Body of pancreas (tissue), 4 donors: ENCODE data around the gene PIK3CG. TPM values are rescaled to one million over a fixed set of nuclear protein-coding genes. Genes with fewer than 3 reads are reported as not detected.

Experiments used
- ATAC-seq: fragments of 150-250 bp; one replicate; pipeline ENCODE4 v1.9.1; 2016
- DNase-seq, 4 donors: peaks; one replicate each; pipeline ENCODE4 v3.0.0-alpha.2; 2019
- H3K27ac ChIP-seq, 4 donors: fragments of 200-600 bp; sonication (generic); 1 replicate in 3 of 4; 2 replicates in 1 of 4; pipeline versions ENCODE4 v1.5.1 to v1.6.1; 2016 to 2019; ENCODE audit warnings: mild to moderate bottlenecking in 1 of 4, mixed read lengths in 1 of 4, moderate library complexity in 1 of 4
- H3K27me3 ChIP-seq, 2 donors: fragments of 200-600 bp; sonication (generic); one replicate each; pipeline ENCODE4 v1.6.0; 2016; ENCODE audit warnings: mild to moderate bottlenecking in 1 of 2
- H3K36me3 ChIP-seq, 2 donors: fragments of 200-600 bp; sonication (generic); replicated peaks in 1 of 2; 2 replicates each; pipeline ENCODE4 v1.5.1; 2016; ENCODE audit warnings: low read depth in 2 of 2; ENCODE audit not compliant: insufficient read depth in 1 of 2
- H3K4me1 ChIP-seq: fragments of 200-600 bp; sonication (generic); one replicate; pipeline ENCODE4 v1.6.0; 2016
- H3K4me3 ChIP-seq, 2 donors: fragments of 200-600 bp; sonication (generic); 1 replicate in 1 of 2; 2 replicates in 1 of 2; pipeline ENCODE4 v1.5.1; 2016 to 2019
- H3K9me3 ChIP-seq, 3 donors: fragments of 200-600 bp; sonication (generic); 1 replicate in 2 of 3; 2 replicates in 1 of 3; pipeline ENCODE4 v1.5.1; 2016
- POLR2A ChIP-seq, 3 donors: fragments of 450-650 bp; IDR thresholded peaks; one replicate each; pipeline ENCODE4 v1.6.1; 2016; ENCODE audit warnings: antibody characterized with exemption in 3 of 3, mild to moderate bottlenecking in 2 of 3
- WGBS, 2 donors: methylation state at CpG; one replicate each; pipeline ENCODE4 v1.1.5; 2017; 5-methylcytosine and 5-hydroxymethylcytosine counted together
- intact Hi-C: fragments of 100-400 bp; cut with DNase I; formaldehyde crosslinking; loops from one replicate; pipeline ENCODE4 v1.15.1; 2023
- total RNA-seq, 2 donors: library from RNA; depleted of rRNA; stranded (reverse); fragments of >200 nt; gene quantifications; one replicate each; pipeline ENCODE4 v1.1.0, GENCODE V29; 2016
- TF ChIP-seq, protein P1 (sequence below), 7 experiments: fragments of 450-650 bp in 4 of 7; fragments of 200-600 bp in 3 of 7; sonication (generic) in 3 of 7; IDR thresholded peaks; one replicate each; pipeline ENCODE4 v1.5.1; 2016 to 2019; ENCODE audit warnings: antibody characterized with exemption in 7 of 7

PIK3CG gene
- total RNA-seq, 2 donors from 2014 or later: 0.66 to 3.1 TPM

DNA sequence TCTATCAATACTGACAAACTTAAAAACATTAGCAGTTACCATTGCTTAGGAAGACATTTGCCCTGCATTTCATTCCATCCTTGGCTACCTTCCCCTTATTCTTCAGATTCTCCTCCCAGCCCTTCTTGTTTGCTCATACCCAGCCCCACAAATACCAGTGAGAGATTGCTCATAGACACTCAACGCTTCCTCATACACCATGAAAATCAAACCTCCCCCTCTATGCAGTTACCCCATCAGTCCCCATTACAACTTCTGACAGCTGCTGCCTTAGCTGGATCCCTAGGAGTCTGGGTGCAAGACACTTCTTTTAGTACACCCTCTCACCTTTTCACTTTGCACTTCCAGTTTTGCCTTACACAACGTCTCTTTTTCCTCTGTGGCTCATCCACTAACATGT lies 28.3 kb upstream of the PIK3CG start:
- intact Hi-C loops: no loop called here
- no peak overlapping the region for H3K27ac ChIP-seq
- ATAC-seq: no peak
- H3K4me1 ChIP-seq: no peaks in the 10 kb centered on the region
- H3K9me3 ChIP-seq: no peaks in the 10 kb centered on the region
- no peaks in the 10 kb centered on the region for H3K27me3 ChIP-seq
- no peak overlapping the region for H3K4me3 ChIP-seq
- no peaks in the 10 kb centered on the region for H3K36me3 ChIP-seq
- DNase-seq: no peak
- 67 to 71% methylated on average over 2 of the region's 2 CpGs for WGBS, 2 donors
- TF ChIP-seq, protein P1, sequence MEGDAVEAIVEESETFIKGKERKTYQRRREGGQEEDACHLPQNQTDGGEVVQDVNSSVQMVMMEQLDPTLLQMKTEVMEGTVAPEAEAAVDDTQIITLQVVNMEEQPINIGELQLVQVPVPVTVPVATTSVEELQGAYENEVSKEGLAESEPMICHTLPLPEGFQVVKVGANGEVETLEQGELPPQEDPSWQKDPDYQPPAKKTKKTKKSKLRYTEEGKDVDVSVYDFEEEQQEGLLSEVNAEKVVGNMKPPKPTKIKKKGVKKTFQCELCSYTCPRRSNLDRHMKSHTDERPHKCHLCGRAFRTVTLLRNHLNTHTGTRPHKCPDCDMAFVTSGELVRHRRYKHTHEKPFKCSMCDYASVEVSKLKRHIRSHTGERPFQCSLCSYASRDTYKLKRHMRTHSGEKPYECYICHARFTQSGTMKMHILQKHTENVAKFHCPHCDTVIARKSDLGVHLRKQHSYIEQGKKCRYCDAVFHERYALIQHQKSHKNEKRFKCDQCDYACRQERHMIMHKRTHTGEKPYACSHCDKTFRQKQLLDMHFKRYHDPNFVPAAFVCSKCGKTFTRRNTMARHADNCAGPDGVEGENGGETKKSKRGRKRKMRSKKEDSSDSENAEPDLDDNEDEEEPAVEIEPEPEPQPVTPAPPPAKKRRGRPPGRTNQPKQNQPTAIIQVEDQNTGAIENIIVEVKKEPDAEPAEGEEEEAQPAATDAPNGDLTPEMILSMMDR (IDR thresholded peaks at IDR 0.05): no peak
- TF ChIP-seq POLR2A (IDR thresholded peaks at IDR 0.05): no peak

DNA sequence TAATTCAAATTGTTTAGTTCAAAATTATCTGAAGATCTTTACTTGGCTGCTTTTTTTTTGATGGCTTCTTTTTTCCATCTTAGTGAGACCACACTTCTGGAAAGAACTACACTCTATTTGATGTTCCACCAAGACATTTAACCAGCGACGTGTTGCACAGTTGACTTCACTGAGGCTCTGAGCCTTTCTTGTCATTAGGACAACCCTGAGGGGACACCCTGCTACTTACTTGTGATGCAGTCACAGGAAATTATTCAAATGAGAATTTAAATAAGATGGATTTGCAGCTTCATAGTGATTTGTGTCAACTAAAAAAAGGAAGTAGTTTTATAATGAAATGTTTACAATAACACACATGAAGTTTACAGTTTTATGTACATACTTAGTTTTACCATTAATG lies 25.6 kb upstream of the PIK3CG start:
- Histone ChIP-seq H3K9me3 (no peaks in the 10 kb centered on the region), H3K27ac (no peak overlapping the region), H3K4me3 (no peak overlapping the region), H3K27me3 (no peaks in the 10 kb centered on the region), H3K4me1 (no peaks in the 10 kb centered on the region), H3K36me3 (no peaks in the 10 kb centered on the region)
- TF ChIP-seq, protein P1 (IDR thresholded peaks at IDR 0.05): no peak
- TF ChIP-seq POLR2A (IDR thresholded peaks at IDR 0.05): no peak
- WGBS, 2 donors: 94 to 97% methylated on average over 2 of the region's 2 CpGs
- intact Hi-C loops: no loop called here
- DNase-seq (no peak), ATAC-seq (no peak)

DNA sequence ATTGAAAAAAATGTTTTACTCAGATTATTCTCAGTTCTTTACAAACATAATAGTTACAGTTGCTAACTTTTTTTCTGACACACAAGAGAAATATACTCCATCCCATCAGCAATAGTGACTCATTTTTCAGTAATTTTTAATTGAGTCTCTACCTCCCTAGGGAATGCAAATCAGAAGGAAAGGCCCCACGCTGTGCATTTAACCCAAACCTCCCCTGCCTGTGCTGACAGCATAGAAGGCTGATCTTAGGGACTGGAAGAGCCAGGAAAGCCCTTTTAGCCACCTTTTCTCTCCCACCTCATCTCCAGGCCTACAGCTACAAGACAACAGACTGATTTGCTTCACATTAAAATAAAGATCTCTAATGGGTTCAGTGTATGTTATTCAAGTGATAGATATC lies 24.7 kb upstream of the PIK3CG start:
- WGBS, 2 donors: 41 to 53% methylated on average over 1 of the region's 1 CpG
- H3K36me3 ChIP-seq: no peaks in the 10 kb centered on the region

DNA sequence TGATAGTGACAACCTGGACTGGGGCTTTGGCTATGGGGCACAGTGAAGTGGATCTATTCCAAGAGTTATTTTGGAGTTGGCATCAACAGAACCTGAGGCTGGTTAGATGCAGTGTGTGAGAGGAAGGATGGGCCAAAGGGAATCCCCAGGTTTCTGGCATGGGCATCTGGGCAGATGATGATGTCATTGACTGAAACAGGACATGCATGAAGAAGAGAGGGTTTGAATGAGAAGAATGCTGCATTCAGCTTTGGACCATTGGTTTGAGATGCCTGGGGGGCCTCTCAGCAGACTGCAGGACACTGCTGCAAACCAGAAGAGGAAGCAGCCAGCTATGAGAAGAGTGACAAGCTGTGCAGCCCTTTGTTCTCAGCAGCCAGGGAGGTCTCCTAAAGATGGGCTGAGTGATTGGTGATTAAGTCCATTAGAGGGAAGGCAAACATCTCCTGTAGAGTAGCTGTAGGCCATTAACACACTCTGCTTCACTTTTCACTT lies 23.1 kb upstream of the PIK3CG start:
- TF ChIP-seq, protein P1 (IDR thresholded peaks at IDR 0.05): no peak
- TF ChIP-seq POLR2A (IDR thresholded peaks at IDR 0.05): no peak
- no peaks in the 10 kb centered on the region for H3K4me1 ChIP-seq
- no peak for DNase-seq
- H3K9me3 ChIP-seq: no peaks in the 10 kb centered on the region
- H3K27ac ChIP-seq: no peak overlapping the region
- no peak for ATAC-seq
- intact Hi-C loops: no loop called here
- no peaks in the 10 kb centered on the region for H3K36me3 ChIP-seq
- H3K4me3 ChIP-seq: no peak overlapping the region
- H3K27me3 ChIP-seq: no peaks in the 10 kb centered on the region

More for the DNA sequence above, 24.7 kb upstream of the PIK3CG start:
- Histone ChIP-seq H3K27me3 (no peaks in the 10 kb centered on the region), H3K27ac (no peak overlapping the region), H3K4me3 (no peak overlapping the region), H3K4me1 (no peaks in the 10 kb centered on the region), H3K9me3 (no peaks in the 10 kb centered on the region)
- DNase-seq (no peak), ATAC-seq (no peak)
- TF ChIP-seq POLR2A (IDR thresholded peaks at IDR 0.05): no peak
- TF ChIP-seq, protein P1 (IDR thresholded peaks at IDR 0.05): no peak
- intact Hi-C loops: no loop called here

DNA sequence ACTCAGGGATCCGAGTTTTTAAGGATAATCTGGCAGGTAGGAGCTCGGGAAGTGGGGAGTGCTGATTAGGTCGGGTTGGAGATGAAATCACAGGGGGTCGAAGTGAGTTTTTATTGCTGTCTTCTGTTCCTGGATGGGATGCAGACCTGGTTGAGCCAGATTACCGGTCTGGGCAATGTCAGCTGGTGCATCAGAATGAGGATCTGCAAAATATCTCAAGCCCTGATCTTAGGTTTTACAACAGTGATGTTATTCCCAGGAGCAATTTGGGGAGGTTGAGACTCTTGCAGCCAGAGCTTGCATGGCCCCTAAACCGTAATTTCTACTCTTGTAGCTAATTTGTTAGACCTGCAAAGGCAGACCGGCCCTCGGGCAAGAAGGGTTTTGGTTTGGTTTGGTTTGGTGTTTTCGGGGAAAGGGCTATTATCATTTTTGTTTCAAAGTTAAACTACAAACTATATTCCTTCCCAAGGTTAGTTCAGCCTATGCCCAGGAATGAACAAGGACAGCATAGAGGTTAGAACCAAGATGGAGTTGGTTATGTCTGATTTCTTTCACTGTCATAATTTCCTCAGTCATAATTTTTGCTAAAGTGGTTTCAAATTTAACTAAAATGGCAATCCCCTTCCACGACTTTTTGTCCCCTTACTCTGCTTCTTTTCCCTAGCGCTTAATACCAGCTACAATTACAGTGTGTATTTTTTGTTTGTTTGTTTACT lies 20.6 kb upstream of the PIK3CG start:
- intact Hi-C loops: no loop called here
- H3K4me1 ChIP-seq: no peaks in the 10 kb centered on the region
- TF ChIP-seq, protein P1 (IDR thresholded peaks at IDR 0.05): no peak
- TF ChIP-seq POLR2A (IDR thresholded peaks at IDR 0.05): no peak
- H3K9me3 ChIP-seq: no peaks in the 10 kb centered on the region
- ATAC-seq: no peak
- no peak overlapping the region for H3K4me3 ChIP-seq
- no peak for DNase-seq
- H3K27ac ChIP-seq: no peak overlapping the region
- H3K27me3 ChIP-seq: no peaks in the 10 kb centered on the region
- no peaks in the 10 kb centered on the region for H3K36me3 ChIP-seq
- 62 to 76% methylated on average over 11 of the region's 11 CpGs for WGBS, 2 donors
